WTC11 (cell line): ENCODE measurements around the gene QSOX2. TPM values are rescaled to one million over a fixed set of nuclear protein-coding genes. Genes with fewer than 3 reads are reported as not detected.

Experiments
- ATAC-seq: fragments of 200-7000 bp; cut with Tn5 transposase; 2 replicates; pipeline ENCODE4 v1.10.0; 2021; ENCODE audit warnings: mild to moderate bottlenecking, moderate library complexity
- CTCF ChIA-PET: fragments of 300-600 bp; sonication (Branson Sonifier 250); formaldehyde crosslinking; loops from one replicate; lab custom pipeline; 2021; ENCODE audit warnings: antibody characterized with exemption; lab: Charles Lee
- POLR2A ChIA-PET: fragments of 350-600 bp; sonication (Branson Sonifier 250); formaldehyde crosslinking; loops from one replicate; lab custom pipeline; 2021; ENCODE audit warnings: antibody characterized with exemption; lab: Charles Lee
- DNase-seq: peaks from one replicate; pipeline ENCODE4 v3.0.0; 2021; ENCODE audit warnings: low spot score
- H3K27ac Mint-ChIP-seq: 2 replicates; pipeline ENCODE4 v1.8.0; 2021; ENCODE audit warnings: mixed read lengths
- H3K27me3 Mint-ChIP-seq: 2 replicates; pipeline ENCODE4 v1.8.0; 2021; ENCODE audit warnings: low read depth, mild to moderate bottlenecking, moderate library complexity, mixed read lengths
- H3K36me3 Mint-ChIP-seq: 2 replicates; pipeline ENCODE4 v1.8.0; 2021; ENCODE audit warnings: mixed read lengths
- H3K4me1 Mint-ChIP-seq: 2 replicates; pipeline ENCODE4 v1.8.0; 2022; ENCODE audit warnings: mixed read lengths
- H3K4me3 Mint-ChIP-seq: 2 replicates; pipeline ENCODE4 v1.8.0; 2021; ENCODE audit warnings: mild to moderate bottlenecking, moderate library complexity, mixed read lengths
- H3K9me3 Mint-ChIP-seq: 2 replicates; pipeline ENCODE4 v1.8.0; 2021; ENCODE audit warnings: mixed read lengths
- CREM ChIP-seq: sonication (generic); formaldehyde crosslinking; IDR thresholded peaks from 2 replicates; pipeline ENCODE4 v1.8.1; 2022; ENCODE audit warnings: mild to moderate bottlenecking, missing genetic modification reagents, moderate library complexity
- FOXJ3 ChIP-seq: sonication (generic); formaldehyde crosslinking; IDR thresholded peaks from 2 replicates; pipeline ENCODE4 v1.9.0; 2021; ENCODE audit warnings: missing genetic modification reagents, mild to moderate bottlenecking, borderline replicate concordance
- FOXP1 ChIP-seq: sonication (generic); formaldehyde crosslinking; IDR thresholded peaks from 2 replicates; pipeline ENCODE4 v1.8.0; 2022; ENCODE audit warnings: missing genetic modification reagents, mild to moderate bottlenecking, moderate library complexity, borderline replicate concordance
- HMGA2 ChIP-seq: fragments of 250-450 bp; sonication (Bioruptor Pico); IDR thresholded peaks from 2 replicates; pipeline ENCODE4 v1.4.0; 2021; ENCODE audit warnings: mild to moderate bottlenecking, moderate library complexity
- MYBL2 ChIP-seq: sonication (generic); formaldehyde crosslinking; IDR thresholded peaks from 2 replicates; pipeline ENCODE4 v1.8.1; 2023; ENCODE audit warnings: mild to moderate bottlenecking, moderate library complexity, missing genetic modification reagents
- SOX15 ChIP-seq: fragments of 250-450 bp; sonication (Bioruptor Pico); IDR thresholded peaks from 2 replicates; pipeline ENCODE4 v1.9.0; 2021; ENCODE audit warnings: mild to moderate bottlenecking
- SP1 ChIP-seq: sonication (generic); formaldehyde crosslinking; conservative IDR thresholded peaks from 2 replicates; pipeline ENCODE4 v1.8.1; 2022; ENCODE audit warnings: missing genetic modification reagents
- TP53 ChIP-seq: sonication (generic); formaldehyde crosslinking; IDR thresholded peaks from 2 replicates; pipeline ENCODE4 v1.8.1; 2023; ENCODE audit warnings: mild to moderate bottlenecking, missing genetic modification reagents
- ZNF121 ChIP-seq: sonication (generic); formaldehyde crosslinking; IDR thresholded peaks from 2 replicates; pipeline ENCODE4 v1.8.0; 2023; ENCODE audit warnings: missing genetic modification reagents
- ZNF138 ChIP-seq: sonication (generic); formaldehyde crosslinking; conservative IDR thresholded peaks from 2 replicates; pipeline ENCODE4 v1.8.1; 2022; ENCODE audit warnings: mild to moderate bottlenecking, moderate library complexity, missing genetic modification reagents
- ZNF263 ChIP-seq: sonication (generic); formaldehyde crosslinking; IDR thresholded peaks from 2 replicates; pipeline ENCODE4 v1.8.1; 2022; ENCODE audit warnings: low read depth, mild to moderate bottlenecking, moderate library complexity, missing genetic modification reagents
- ZNF416 ChIP-seq: fragments of 250-450 bp; sonication (Bioruptor Pico); IDR thresholded peaks from 2 replicates; pipeline ENCODE4 v1.9.0; 2021; ENCODE audit warnings: mild to moderate bottlenecking, inconsistent platforms
- total RNA-seq: library from RNA; stranded (reverse); gene quantifications from 3 replicates; pipeline ENCODE4 v1.2.3, GENCODE V29; 2021
- TF ChIP-seq, protein P1 (sequence below): sonication (generic); formaldehyde crosslinking; IDR thresholded peaks from 2 replicates; pipeline ENCODE4 v1.8.0; 2023; ENCODE audit warnings: missing genetic modification reagents, mild to moderate bottlenecking, borderline replicate concordance
- TF ChIP-seq, protein P2 (sequence below): sonication (generic); formaldehyde crosslinking; IDR thresholded peaks from 2 replicates; pipeline ENCODE4 v1.8.0; 2022; ENCODE audit warnings: mild to moderate bottlenecking, missing genetic modification reagents
- TF ChIP-seq, protein P3 (sequence below): fragments of 250-450 bp; sonication (Bioruptor Pico); IDR thresholded peaks from 2 replicates; pipeline ENCODE4 v1.9.0; 2021; ENCODE audit warnings: moderate library complexity, mild to moderate bottlenecking, inconsistent platforms, borderline replicate concordance
- TF ChIP-seq, protein P4 (sequence below): sonication (generic); formaldehyde crosslinking; IDR thresholded peaks from 2 replicates; pipeline ENCODE4 v1.8.1; 2022; ENCODE audit warnings: low read depth, mild to moderate bottlenecking, moderate library complexity, missing genetic modification reagents, borderline replicate concordance
- TF ChIP-seq, protein P5 (sequence below): sonication (generic); formaldehyde crosslinking; IDR thresholded peaks from 2 replicates; pipeline ENCODE4 v1.8.0; 2023; ENCODE audit warnings: mild to moderate bottlenecking, missing genetic modification reagents

The QSOX2 gene
- total RNA-seq, 1 experiment from 2014 or later: 33.2 TPM

DNA sequence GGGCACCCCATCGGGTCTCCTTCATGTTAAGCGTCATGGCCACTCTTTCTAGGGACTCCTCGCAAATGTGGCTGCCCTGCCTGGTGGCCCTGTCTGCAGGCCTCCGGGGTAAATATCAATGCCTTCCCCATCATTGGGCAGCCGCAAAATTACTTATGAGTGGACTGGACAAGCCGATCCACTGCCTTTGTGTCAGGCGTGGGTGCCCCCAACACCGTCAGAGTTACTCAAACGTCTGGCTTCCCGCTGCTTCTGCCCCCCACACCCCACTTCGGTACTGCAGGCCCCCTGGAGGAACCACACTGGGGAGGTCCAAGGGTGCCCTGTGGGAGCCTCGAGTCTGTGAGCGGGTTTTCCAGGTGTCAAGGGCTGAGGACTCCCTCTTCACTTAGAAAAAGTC lies 44.4 kb downstream of the QSOX2 start (continued):
- TF ChIP-seq CREM (no peak), ZNF416 (CRISPR knock-in tag) (no peak), ZNF263 (CRISPR knock-in tag) (no peak), FOXJ3 (no peak)
- TF ChIP-seq, protein P1, sequence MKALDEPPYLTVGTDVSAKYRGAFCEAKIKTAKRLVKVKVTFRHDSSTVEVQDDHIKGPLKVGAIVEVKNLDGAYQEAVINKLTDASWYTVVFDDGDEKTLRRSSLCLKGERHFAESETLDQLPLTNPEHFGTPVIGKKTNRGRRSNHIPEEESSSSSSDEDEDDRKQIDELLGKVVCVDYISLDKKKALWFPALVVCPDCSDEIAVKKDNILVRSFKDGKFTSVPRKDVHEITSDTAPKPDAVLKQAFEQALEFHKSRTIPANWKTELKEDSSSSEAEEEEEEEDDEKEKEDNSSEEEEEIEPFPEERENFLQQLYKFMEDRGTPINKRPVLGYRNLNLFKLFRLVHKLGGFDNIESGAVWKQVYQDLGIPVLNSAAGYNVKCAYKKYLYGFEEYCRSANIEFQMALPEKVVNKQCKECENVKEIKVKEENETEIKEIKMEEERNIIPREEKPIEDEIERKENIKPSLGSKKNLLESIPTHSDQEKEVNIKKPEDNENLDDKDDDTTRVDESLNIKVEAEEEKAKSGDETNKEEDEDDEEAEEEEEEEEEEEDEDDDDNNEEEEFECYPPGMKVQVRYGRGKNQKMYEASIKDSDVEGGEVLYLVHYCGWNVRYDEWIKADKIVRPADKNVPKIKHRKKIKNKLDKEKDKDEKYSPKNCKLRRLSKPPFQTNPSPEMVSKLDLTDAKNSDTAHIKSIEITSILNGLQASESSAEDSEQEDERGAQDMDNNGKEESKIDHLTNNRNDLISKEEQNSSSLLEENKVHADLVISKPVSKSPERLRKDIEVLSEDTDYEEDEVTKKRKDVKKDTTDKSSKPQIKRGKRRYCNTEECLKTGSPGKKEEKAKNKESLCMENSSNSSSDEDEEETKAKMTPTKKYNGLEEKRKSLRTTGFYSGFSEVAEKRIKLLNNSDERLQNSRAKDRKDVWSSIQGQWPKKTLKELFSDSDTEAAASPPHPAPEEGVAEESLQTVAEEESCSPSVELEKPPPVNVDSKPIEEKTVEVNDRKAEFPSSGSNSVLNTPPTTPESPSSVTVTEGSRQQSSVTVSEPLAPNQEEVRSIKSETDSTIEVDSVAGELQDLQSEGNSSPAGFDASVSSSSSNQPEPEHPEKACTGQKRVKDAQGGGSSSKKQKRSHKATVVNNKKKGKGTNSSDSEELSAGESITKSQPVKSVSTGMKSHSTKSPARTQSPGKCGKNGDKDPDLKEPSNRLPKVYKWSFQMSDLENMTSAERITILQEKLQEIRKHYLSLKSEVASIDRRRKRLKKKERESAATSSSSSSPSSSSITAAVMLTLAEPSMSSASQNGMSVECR (CRISPR knock-in tag): no peak
- TF ChIP-seq, protein P2, sequence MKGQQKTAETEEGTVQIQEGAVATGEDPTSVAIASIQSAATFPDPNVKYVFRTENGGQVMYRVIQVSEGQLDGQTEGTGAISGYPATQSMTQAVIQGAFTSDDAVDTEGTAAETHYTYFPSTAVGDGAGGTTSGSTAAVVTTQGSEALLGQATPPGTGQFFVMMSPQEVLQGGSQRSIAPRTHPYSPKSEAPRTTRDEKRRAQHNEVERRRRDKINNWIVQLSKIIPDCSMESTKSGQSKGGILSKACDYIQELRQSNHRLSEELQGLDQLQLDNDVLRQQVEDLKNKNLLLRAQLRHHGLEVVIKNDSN (CRISPR knock-in tag): no peak
- TF ChIP-seq, all 79 proteins: peak for 0

DNA sequence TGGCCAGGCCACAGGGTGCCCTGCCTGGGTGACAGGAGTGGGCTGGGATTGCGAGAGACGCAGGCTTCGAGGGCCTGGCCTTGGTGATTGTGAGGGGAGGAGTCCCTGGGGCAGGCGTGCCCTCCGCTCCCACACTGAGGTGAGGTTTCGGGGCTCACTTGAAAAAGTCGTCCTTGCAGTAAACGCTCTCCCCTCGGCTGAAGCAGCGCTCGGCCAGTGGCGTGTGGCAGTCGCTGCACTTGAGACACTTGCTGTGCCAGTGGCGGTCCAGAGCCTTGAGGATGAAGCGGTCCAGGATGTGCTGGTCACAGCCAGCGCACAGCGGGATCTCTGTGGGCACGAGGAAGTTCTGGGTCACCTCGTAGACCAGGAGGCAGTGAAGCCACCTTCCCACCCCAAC lies 45.2 kb downstream of the QSOX2 start:
- ChIA-PET CTCF (interaction anchor here (2.2 kb wide), 1 partner anchor 62 kb away, joined by 7 read pairs; no protein-coding TSS in a partner anchor), POLR2A (no interaction called here)
- Mint-ChIP-seq H3K4me1 (peaks cover 19% of the 10 kb centered on the region), H3K27me3 (peaks cover 95% of the 10 kb centered on the region), H3K36me3 (no peaks in the 10 kb centered on the region), H3K9me3 (no peaks in the 10 kb centered on the region), H3K27ac (no peak overlapping the region), H3K4me3 (no peak overlapping the region)
- ATAC-seq: no peak
- no peak for TF ChIP-seq SP1 (CRISPR knock-in tag)
- no peak for TF ChIP-seq HMGA2
- TF ChIP-seq TP53 (CRISPR knock-in tag): no peak
- TF ChIP-seq ZNF121 (CRISPR knock-in tag): no peak
- TF ChIP-seq ZNF138 (CRISPR knock-in tag): no peak
- TF ChIP-seq, protein P3, sequence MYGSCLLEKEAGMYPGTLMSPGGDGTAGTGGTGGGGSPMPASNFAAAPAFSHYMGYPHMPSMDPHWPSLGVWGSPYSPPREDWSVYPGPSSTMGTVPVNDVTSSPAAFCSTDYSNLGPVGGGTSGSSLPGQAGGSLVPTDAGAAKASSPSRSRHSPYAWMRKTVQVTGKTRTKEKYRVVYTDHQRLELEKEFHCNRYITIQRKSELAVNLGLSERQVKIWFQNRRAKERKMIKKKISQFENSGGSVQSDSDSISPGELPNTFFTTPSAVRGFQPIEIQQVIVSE (CRISPR knock-in tag): no peak
- TF ChIP-seq, protein P4, sequence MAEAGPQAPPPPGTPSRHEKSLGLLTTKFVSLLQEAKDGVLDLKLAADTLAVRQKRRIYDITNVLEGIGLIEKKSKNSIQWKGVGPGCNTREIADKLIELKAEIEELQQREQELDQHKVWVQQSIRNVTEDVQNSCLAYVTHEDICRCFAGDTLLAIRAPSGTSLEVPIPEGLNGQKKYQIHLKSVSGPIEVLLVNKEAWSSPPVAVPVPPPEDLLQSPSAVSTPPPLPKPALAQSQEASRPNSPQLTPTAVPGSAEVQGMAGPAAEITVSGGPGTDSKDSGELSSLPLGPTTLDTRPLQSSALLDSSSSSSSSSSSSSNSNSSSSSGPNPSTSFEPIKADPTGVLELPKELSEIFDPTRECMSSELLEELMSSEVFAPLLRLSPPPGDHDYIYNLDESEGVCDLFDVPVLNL (CRISPR knock-in tag): no peak
- no peak for TF ChIP-seq SOX15 (CRISPR knock-in tag)
- no peak for DNase-seq

DNA sequence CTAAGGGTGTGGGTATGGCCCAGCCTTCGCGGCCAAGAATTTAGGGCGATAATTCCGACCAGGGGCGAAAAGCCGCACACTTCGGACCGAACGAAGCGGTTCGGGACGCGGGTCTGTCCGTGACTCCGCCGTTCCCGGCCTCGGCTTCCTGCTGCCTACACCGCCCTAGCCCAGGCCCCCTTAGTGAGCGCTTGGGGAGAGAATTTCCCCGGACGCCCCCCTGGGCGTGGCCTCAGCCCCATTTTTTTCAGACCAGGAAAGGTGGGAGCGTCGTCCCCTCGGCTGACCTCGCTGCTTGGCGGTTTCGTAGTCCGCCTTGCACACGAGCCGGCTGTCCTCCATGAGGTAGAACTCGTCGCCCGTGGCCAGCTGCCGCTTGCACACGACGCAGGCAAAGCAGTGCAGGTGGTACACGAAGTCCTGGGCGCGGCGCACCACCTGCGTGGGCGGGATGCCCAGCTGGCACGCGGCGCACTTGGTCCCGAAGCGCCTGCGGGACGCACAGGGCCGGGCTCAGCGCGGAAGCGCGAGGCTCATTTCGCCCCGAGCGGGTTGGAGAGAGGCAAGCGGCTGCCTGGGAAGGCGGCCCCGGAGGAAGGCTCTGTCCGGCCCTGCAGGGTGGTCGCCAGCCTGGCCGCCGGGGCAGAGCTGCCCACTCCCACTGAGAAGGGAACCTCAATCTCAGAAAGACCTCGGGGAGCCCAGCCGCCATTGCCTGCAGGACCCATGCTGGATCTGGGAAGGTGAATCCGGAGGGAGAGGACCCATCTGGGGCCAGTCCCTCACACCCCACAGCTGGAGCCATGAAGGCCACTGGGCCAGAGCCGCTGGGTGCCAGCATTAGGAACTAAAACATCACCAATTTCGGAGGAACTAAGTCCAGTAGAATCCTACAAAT lies 46.0 kb downstream of the QSOX2 start:
- ATAC-seq: no peak
- Mint-ChIP-seq H3K4me3 (peak overlapping the region; percentile 4; the same call in 1 of the 2 replicates), H3K36me3 (no peaks in the 10 kb centered on the region), H3K27ac (no peak overlapping the region), H3K4me1 (peaks cover 22% of the 10 kb centered on the region), H3K27me3 (peaks cover 97% of the 10 kb centered on the region), H3K9me3 (no peaks in the 10 kb centered on the region)
- ChIA-PET CTCF (interaction anchor here (1.0 to 2.2 kb wide), 2 partner anchors 61 kb away, joined by 4 to 7 read pairs; no protein-coding TSS in a partner anchor), POLR2A (no interaction called here)
- no peak for DNase-seq
- TF ChIP-seq, protein P5, sequence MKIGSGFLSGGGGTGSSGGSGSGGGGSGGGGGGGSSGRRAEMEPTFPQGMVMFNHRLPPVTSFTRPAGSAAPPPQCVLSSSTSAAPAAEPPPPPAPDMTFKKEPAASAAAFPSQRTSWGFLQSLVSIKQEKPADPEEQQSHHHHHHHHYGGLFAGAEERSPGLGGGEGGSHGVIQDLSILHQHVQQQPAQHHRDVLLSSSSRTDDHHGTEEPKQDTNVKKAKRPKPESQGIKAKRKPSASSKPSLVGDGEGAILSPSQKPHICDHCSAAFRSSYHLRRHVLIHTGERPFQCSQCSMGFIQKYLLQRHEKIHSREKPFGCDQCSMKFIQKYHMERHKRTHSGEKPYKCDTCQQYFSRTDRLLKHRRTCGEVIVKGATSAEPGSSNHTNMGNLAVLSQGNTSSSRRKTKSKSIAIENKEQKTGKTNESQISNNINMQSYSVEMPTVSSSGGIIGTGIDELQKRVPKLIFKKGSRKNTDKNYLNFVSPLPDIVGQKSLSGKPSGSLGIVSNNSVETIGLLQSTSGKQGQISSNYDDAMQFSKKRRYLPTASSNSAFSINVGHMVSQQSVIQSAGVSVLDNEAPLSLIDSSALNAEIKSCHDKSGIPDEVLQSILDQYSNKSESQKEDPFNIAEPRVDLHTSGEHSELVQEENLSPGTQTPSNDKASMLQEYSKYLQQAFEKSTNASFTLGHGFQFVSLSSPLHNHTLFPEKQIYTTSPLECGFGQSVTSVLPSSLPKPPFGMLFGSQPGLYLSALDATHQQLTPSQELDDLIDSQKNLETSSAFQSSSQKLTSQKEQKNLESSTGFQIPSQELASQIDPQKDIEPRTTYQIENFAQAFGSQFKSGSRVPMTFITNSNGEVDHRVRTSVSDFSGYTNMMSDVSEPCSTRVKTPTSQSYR: no peak
- TF ChIP-seq MYBL2 (CRISPR knock-in tag): 0 out of 2 replicates have a peak, but pooled peaks have one; percentile 22
- TF ChIP-seq FOXP1: peak; percentile 64; the same call in 1 of the 2 replicates
